BJ (cell line): ENCODE results near the gene AMOTL2. TPM values are rescaled to one million over a fixed set of nuclear protein-coding genes. Genes with fewer than 3 reads are reported as not detected.

Experiments
- CTCF ChIA-PET: fragments of 350-600 bp; formaldehyde crosslinking; extraction: SDS; loops from one replicate; lab custom pipeline; 2021; ENCODE audit warnings: antibody characterized with exemption, inconsistent platforms; lab: Yijun Ruan, JAX
- POLR2A ChIA-PET: fragments of 300-600 bp; sonication (Branson Sonifier 250); formaldehyde crosslinking; extraction: SDS; loops from one replicate; lab custom pipeline; 2021; ENCODE audit warnings: antibody characterized with exemption; lab: Charles Lee
- DNase-seq: peaks from one replicate; pipeline ENCODE4 v3.0.0-alpha.2; 2011; ENCODE audit warnings: low read depth
- H3K27me3 ChIP-seq: 2 replicates; pipeline ENCODE4 v1.6.0; 2011; ENCODE audit warnings: low read length; ENCODE audit not compliant: control insufficient read depth, insufficient read depth
- H3K36me3 ChIP-seq: 2 replicates; pipeline ENCODE4 v1.5.1; 2011; ENCODE audit warnings: low read length; ENCODE audit not compliant: control insufficient read depth, insufficient read depth
- H3K4me3 ChIP-seq: 2 replicates; pipeline ENCODE4 v1.5.1; 2011; ENCODE audit warnings: low read depth, mild to moderate bottlenecking, control low read depth, low read length
- polyA plus RNA-seq: library from polyadenylated mRNA; depleted of rRNA; stranded (reverse); fragments of >200 nt; gene quantifications from 2 replicates; pipeline ENCODE4 v1.2.3, GENCODE V29; 2011
- TF ChIP-seq, protein P1 (sequence below): IDR thresholded peaks from 2 replicates; pipeline ENCODE4 v1.5.1; 2011; ENCODE audit warnings: low read depth, mild to moderate bottlenecking, control low read depth, inconsistent platforms, low read length, moderate library complexity; ENCODE audit not compliant: insufficient read depth

AMOTL2 gene
- polyA plus RNA-seq, 1 experiment, result 199 TPM

DNA sequence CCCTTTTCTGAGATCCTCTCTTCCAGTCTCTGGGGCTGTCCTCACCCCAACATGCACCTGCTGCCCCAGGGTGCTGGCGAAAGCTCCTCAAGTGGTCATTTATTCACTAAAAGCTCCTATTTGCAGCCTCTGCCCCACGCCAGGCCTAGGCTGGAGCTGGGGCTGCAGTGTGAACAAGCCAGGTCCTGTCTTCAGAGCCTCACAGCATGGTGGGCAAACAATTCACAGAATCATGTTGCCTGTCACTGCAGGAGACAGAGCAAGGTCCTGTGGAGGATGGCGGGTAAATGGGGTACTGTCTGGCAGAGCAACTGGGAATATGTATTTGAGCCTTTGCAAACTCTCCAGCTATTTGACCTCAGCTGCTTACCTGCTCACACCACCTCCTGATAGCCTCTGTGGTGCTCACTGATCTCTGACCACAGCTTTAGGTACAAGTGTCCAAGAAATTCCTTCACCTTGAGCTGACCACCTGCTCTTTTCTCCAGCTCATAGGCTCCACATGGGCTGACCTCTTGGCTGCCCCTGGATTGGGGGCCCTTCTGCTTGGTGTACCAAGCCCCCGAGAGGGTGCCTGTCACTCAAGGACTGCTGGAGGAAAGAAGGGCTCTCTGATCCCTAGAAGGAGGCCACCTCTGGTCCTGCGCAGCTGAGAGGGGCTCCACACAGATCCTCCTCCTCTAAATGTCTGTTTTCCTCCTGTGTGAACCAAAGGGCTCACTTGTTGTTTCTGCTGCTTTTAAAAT is 35.6 kb downstream of the AMOTL2 start:
- no peaks in the 10 kb centered on the region for H3K27me3 ChIP-seq
- no peaks in the 10 kb centered on the region for H3K36me3 ChIP-seq
- POLR2A ChIA-PET, result no interaction called here
- TF ChIP-seq, protein P1, sequence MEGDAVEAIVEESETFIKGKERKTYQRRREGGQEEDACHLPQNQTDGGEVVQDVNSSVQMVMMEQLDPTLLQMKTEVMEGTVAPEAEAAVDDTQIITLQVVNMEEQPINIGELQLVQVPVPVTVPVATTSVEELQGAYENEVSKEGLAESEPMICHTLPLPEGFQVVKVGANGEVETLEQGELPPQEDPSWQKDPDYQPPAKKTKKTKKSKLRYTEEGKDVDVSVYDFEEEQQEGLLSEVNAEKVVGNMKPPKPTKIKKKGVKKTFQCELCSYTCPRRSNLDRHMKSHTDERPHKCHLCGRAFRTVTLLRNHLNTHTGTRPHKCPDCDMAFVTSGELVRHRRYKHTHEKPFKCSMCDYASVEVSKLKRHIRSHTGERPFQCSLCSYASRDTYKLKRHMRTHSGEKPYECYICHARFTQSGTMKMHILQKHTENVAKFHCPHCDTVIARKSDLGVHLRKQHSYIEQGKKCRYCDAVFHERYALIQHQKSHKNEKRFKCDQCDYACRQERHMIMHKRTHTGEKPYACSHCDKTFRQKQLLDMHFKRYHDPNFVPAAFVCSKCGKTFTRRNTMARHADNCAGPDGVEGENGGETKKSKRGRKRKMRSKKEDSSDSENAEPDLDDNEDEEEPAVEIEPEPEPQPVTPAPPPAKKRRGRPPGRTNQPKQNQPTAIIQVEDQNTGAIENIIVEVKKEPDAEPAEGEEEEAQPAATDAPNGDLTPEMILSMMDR, result no peak
- no peak overlapping the region for H3K4me3 ChIP-seq
- DNase-seq, result no peak
- CTCF ChIA-PET, result interaction anchor here (0.9 to 1.8 kb wide), 7 partner anchors 9 to 30 kb away, joined by 3 to 6 read pairs (median 3); no protein-coding TSS in a partner anchor

DNA sequence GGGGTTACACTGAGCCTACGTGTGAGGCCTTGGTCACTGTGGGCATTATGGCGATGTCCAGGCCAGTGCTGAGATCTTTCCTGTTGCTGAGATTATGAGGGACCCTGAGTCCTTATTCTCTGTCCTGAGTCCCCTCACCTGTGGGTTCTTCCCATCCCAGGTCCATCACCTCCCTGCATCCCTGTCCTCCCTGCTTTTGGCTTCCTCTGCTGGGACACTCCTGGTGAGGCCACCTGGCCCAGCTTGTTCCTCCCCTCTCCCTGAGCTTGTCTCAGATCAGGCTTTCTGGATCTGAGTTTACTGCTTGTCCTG is 36.1 kb downstream of the AMOTL2 start:
- POLR2A ChIA-PET, result no interaction called here
- H3K4me3 ChIP-seq, result no peak overlapping the region
- no peak for DNase-seq
- CTCF ChIA-PET, result interaction anchor here (0.9 to 1.8 kb wide), 4 partner anchors 12 to 26 kb away, joined by 3 read pairs; no protein-coding TSS in a partner anchor
- TF ChIP-seq, protein P1, result no peak
- H3K27me3 ChIP-seq, result no peaks in the 10 kb centered on the region
- H3K36me3 ChIP-seq, result no peaks in the 10 kb centered on the region

DNA sequence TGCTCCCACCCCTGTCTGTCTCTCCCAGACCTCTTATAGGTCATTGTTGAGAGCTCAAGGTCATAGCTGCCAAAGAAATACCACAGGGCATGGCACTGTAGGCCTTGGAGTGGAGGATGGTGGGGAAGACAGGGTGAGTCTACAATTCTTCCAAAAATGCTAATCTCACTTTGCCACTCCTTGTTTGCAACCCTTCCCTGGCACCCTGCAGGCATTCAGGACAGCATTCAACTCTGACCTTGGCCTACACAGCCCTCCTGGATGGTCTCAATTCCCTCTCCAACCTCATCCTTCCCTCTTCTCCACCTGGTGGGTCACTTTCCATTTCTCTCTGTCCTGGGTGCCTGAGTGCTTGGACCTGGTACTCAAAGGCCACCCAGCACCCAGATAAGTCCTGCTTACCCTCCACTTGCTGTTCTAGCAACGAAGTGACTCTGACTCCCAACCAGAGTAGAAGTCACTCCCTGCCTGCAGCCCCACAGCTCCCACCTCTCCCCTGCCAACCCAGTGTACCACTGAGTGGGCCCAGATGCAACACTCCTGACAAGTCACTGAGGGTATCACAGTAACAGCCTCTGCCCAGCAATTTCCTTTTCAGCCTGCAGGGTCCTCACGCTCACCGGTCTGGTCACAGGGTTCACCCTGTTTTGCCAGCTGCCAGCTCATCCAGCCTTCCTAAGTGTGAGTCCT is 36.6 kb downstream of the AMOTL2 start:
- CTCF ChIA-PET, result interaction anchor here (1.2 to 1.8 kb wide), 4 partner anchors 12 to 25 kb away, joined by 3 read pairs; no protein-coding TSS in a partner anchor
- no peak overlapping the region for H3K4me3 ChIP-seq
- H3K36me3 ChIP-seq, result no peaks in the 10 kb centered on the region
- TF ChIP-seq, protein P1, result no peak
- POLR2A ChIA-PET, result no interaction called here
- DNase-seq, result no peak
- H3K27me3 ChIP-seq, result no peaks in the 10 kb centered on the region

DNA sequence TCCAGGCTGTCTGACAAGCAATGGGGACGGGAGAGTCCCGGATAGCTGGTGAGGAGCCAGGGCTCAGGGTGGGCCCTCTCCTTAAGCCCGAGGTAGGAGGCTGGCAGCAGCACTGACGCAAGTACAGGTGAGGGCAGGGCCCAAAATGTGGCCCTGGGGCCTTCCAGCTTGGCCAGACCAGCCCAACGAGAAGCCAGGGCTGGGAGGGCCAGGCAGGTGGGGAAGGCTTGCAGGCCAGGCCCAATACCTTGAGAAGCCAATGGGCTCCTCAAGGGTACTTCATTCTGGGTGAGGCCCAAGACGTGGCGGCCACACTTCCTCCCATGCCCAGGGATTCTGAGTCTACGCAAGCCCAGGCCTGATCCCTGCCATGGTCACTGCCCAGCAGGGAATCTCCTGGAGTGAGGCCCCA is 37.2 kb downstream of the AMOTL2 start:
- DNase-seq, result no peak
- ChIA-PET POLR2A (no interaction called here), CTCF (interaction anchor here (1.2 kb wide), 1 partner anchor 17 kb away, joined by 3 read pairs; no protein-coding TSS in a partner anchor)
- Histone ChIP-seq H3K4me3 (no peak overlapping the region), H3K36me3 (no peaks in the 10 kb centered on the region), H3K27me3 (no peaks in the 10 kb centered on the region)
- TF ChIP-seq, protein P1, result no peak

DNA sequence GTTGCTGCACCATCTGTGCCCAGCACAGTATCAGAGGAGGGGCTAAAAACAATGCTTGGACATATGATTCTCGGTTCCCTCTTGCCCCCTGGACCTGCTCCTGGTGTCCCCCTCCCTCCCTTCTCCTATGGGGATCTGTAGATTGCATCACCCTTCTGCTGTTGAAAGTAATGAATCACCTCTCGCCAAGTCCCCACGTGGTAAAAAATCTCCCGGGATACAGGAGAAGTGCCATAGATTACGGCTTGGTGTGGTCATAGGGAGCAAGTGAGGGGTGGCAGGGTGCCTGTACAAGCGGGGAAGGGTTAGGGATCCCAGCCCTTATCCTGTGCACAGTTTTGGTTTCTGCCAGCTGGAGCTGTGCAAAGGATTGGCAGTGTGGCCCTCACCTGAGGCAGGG is 37.7 kb downstream of the AMOTL2 start:
- Histone ChIP-seq H3K4me3 (no peak overlapping the region), H3K27me3 (no peaks in the 10 kb centered on the region), H3K36me3 (no peaks in the 10 kb centered on the region)
- POLR2A ChIA-PET, result interaction anchor here (0.5 kb wide), 1 partner anchor 387 kb away, joined by 4 read pairs; no protein-coding TSS in a partner anchor
- CTCF ChIA-PET, result interaction anchor here (1.2 kb wide), 1 partner anchor 17 kb away, joined by 3 read pairs; no protein-coding TSS in a partner anchor
- no peak for DNase-seq
- TF ChIP-seq, protein P1, result no peak
